ENCODE results near the gene CCDC87.

GRCh38 chr11:66624450-66624849 lies 31.6 kb upstream of the CCDC87 start:
- TF ChIP-seq CTCF (IDR thresholded peaks at IDR 0.05) (no peak), POLR2A (IDR thresholded peaks at IDR 0.05) (no peak)
